Neuronal stem cell (in vitro differentiated cells): ENCODE measurements around the gene TOGARAM2.

Experiments
- DNase-seq: peaks from one replicate; pipeline ENCODE4 v3.0.0-alpha.2; 2013; ENCODE audit warnings: low spot score
- H2AFZ ChIP-seq: one replicate; pipeline ENCODE4 v1.6.1; 2013; ENCODE audit warnings: mild to moderate bottlenecking, low read length, inconsistent platforms
- H2AK5ac ChIP-seq: 2 replicates; pipeline ENCODE4 v1.6.1; 2013; ENCODE audit warnings: low read depth, mild to moderate bottlenecking, inconsistent platforms, low read length, moderate library complexity, mixed read lengths
- H2BK120ac ChIP-seq: 2 replicates; pipeline ENCODE4 v1.6.1; 2013; ENCODE audit warnings: low read depth, mild to moderate bottlenecking, inconsistent platforms, low read length, moderate library complexity, mixed read lengths
- H2BK12ac ChIP-seq: one replicate; pipeline ENCODE4 v1.6.1; 2013; ENCODE audit warnings: low read length, inconsistent platforms
- H2BK15ac ChIP-seq: 2 replicates; pipeline ENCODE4 v1.6.1; 2013; ENCODE audit warnings: mild to moderate bottlenecking, low read length, inconsistent platforms, mixed read lengths
- H2BK5ac ChIP-seq: one replicate; pipeline ENCODE4 v1.6.1; 2013; ENCODE audit warnings: inconsistent platforms, mild to moderate bottlenecking, low read length, moderate library complexity
- H3K14ac ChIP-seq: one replicate; pipeline ENCODE4 v1.6.1; 2013; ENCODE audit warnings: low read length, inconsistent platforms
- H3K18ac ChIP-seq: 2 replicates; pipeline ENCODE4 v1.6.1; 2013; ENCODE audit warnings: low read length, inconsistent platforms
- H3K23ac ChIP-seq: 2 replicates; pipeline ENCODE4 v1.6.1; 2013; ENCODE audit warnings: low read depth, mild to moderate bottlenecking, mixed read lengths, low read length, inconsistent platforms; ENCODE audit not compliant: poor library complexity
- H3K27ac ChIP-seq: replicated peaks from 3 replicates; pipeline ENCODE4 v1.5.1; 2013; ENCODE audit warnings: low read length, inconsistent platforms
- H3K27me3 ChIP-seq, 3 experiments: 2 replicates each; pipeline ENCODE4 v1.6.1; 2013; ENCODE audit warnings: low read length in 3 of 3, mild to moderate bottlenecking in 2 of 3, inconsistent platforms in 1 of 3, low read depth in 1 of 3, mixed read lengths in 1 of 3, moderate library complexity in 1 of 3; ENCODE audit not compliant: control insufficient read depth in 3 of 3, insufficient read depth in 3 of 3
- H3K36me3 ChIP-seq, 2 donors: replicated peaks in 1 of 2; 2 replicates each; pipeline ENCODE4 v1.6.1; 2013; ENCODE audit warnings: low read length in 2 of 2; ENCODE audit not compliant: control insufficient read depth in 2 of 2, insufficient read depth in 2 of 2
- H3K4ac ChIP-seq: 2 replicates; pipeline ENCODE4 v1.6.1; 2013; ENCODE audit warnings: inconsistent platforms, mild to moderate bottlenecking, low read length, moderate library complexity
- H3K4me1 ChIP-seq, 2 donors: 1 replicate in 1 of 2; 2 replicates in 1 of 2; pipeline ENCODE4 v1.6.1; 2013; ENCODE audit warnings: low read length in 2 of 2, low read depth in 1 of 2; ENCODE audit not compliant: control insufficient read depth in 2 of 2, insufficient read depth in 1 of 2
- H3K4me2 ChIP-seq: one replicate; pipeline ENCODE4 v1.6.1; 2013; ENCODE audit warnings: mild to moderate bottlenecking, low read length, inconsistent platforms; ENCODE audit not compliant: insufficient read depth, poor library complexity, severe bottlenecking
- H3K4me3 ChIP-seq, 2 donors: 2 replicates each; pipeline ENCODE4 v1.5.1; 2013; ENCODE audit warnings: low read length in 2 of 2, mild to moderate bottlenecking in 2 of 2, inconsistent platforms in 1 of 2, moderate library complexity in 1 of 2
- H3K79me1 ChIP-seq: one replicate; pipeline ENCODE4 v1.6.1; 2013; ENCODE audit warnings: low read depth, mild to moderate bottlenecking, inconsistent platforms, low read length, moderate library complexity
- H3K9ac ChIP-seq: one replicate; pipeline ENCODE4 v1.6.1; 2013; ENCODE audit warnings: mild to moderate bottlenecking, low read depth, low read length, inconsistent platforms; ENCODE audit not compliant: poor library complexity
- H3K9me3 ChIP-seq, 2 donors: replicated peaks in 1 of 2; 2 replicates each; pipeline versions ENCODE3 to v1.6.1; 2013; ENCODE audit warnings: low read length in 2 of 2, mild to moderate bottlenecking in 2 of 2, inconsistent platforms in 1 of 2, low read depth in 1 of 2, mixed read lengths in 1 of 2, moderate library complexity in 1 of 2; ENCODE audit not compliant: control insufficient read depth in 2 of 2, insufficient read depth in 1 of 2
- H4K8ac ChIP-seq: one replicate; pipeline ENCODE4 v1.6.1; 2013; ENCODE audit warnings: low read depth, mild to moderate bottlenecking, inconsistent platforms, low read length, moderate library complexity
- H4K91ac ChIP-seq: one replicate; pipeline ENCODE4 v1.6.1; 2013; ENCODE audit warnings: low read length, low read depth, mild to moderate bottlenecking, inconsistent platforms; ENCODE audit not compliant: poor library complexity
- WGBS, 2 donors: extraction: QIAGEN DNeasy Blood & Tissue Kit; methylation state at CpG; one replicate each; pipeline ENCODE4 v1.1.7; 2013; ENCODE audit warnings: missing lambda C conversion rate in 2 of 2, mixed read lengths in 1 of 2; ENCODE audit not compliant: insufficient read length in 2 of 2, insufficient replicate concordance in 1 of 2; ENCODE audit errors: extremely low coverage in 2 of 2; 5-methylcytosine and 5-hydroxymethylcytosine counted together

Gene TOGARAM2

GRCh38 chr2:29009270-29009669 lies 28.2 kb downstream of the TOGARAM2 start:
- Histone ChIP-seq H3K27me3 (peaks cover 0 to 24% (median 0%) of the 10 kb centered on the region in 3 experiments), H3K27ac (no peak overlapping the region), H2BK12ac (no peak overlapping the region), H2AFZ (no peak overlapping the region), H3K4me1 (peaks cover 17 to 22% of the 10 kb centered on the region in 2 donors), H3K4me2 (no peak overlapping the region), H3K9ac (no peak overlapping the region), H3K4me3 (no peak overlapping the region), H3K36me3 (no peaks in the 10 kb centered on the region), H3K9me3 (peaks cover 0 to 9% of the 10 kb centered on the region in 2 donors), H4K91ac (no peak overlapping the region), H3K14ac (no peak overlapping the region), H3K23ac (no peak overlapping the region), H4K8ac (no peak overlapping the region), H3K18ac (peak overlapping the region; percentile 71), H2BK5ac (peak overlapping the region; percentile 25), H3K4ac (no peak overlapping the region), H3K79me1 (no peaks in the 10 kb centered on the region), H2BK15ac (peak overlapping the region; percentile 86), H2BK120ac (no peak overlapping the region), H2AK5ac (peak overlapping the region; percentile 18)
- no CpG with 5 or more reads among the region's 9 CpGs for WGBS, 2 donors
- no peak for DNase-seq

GRCh38 chr2:29009711-29010677 lies 28.9 kb downstream of the TOGARAM2 start:
- no peaks in the 10 kb centered on the region for H3K36me3 ChIP-seq
- peak overlapping the region; percentile 90 for H3K18ac ChIP-seq
- WGBS, 2 donors = no CpG with 5 or more reads among the region's 26 CpGs
- peak overlapping the region in 1 of 2 donors; percentile 32 for H3K4me3 ChIP-seq
- H2BK12ac ChIP-seq = no peak overlapping the region
- H3K4me1 ChIP-seq = peaks cover 17 to 22% of the 10 kb centered on the region in 2 donors
- peak overlapping the region; percentile 87 for H2AK5ac ChIP-seq
- peaks cover 0 to 30% (median 0%) of the 10 kb centered on the region in 3 experiments for H3K27me3 ChIP-seq
- H3K4ac ChIP-seq = no peak overlapping the region
- H2AFZ ChIP-seq = no peak overlapping the region
- peak overlapping the region; percentile 30 for H3K9ac ChIP-seq
- H2BK120ac ChIP-seq = peak overlapping the region; percentile 8
- H3K27ac ChIP-seq = no peak overlapping the region
- H2BK5ac ChIP-seq = peak overlapping the region; percentile 25
- H2BK15ac ChIP-seq = peak overlapping the region; percentile 86
- H4K91ac ChIP-seq = no peak overlapping the region
- DNase-seq = no peak
- H3K79me1 ChIP-seq = no peaks in the 10 kb centered on the region
- H3K9me3 ChIP-seq = peaks cover 0 to 5% of the 10 kb centered on the region in 2 donors
- H3K14ac ChIP-seq = peak overlapping the region; percentile 26
- no peak overlapping the region for H3K4me2 ChIP-seq
- peak overlapping the region; percentile 18 for H3K23ac ChIP-seq
- H4K8ac ChIP-seq = no peak overlapping the region

- Histone ChIP-seq H3K4me1 (peaks cover 17 to 22% of the 10 kb centered on the region in 2 donors), H3K4me3 (no peak overlapping the region), H3K23ac (peak overlapping the region; percentile 53), H4K91ac (no peak overlapping the region), H3K9ac (no peak overlapping the region), H2AK5ac (peak overlapping the region; percentile 34), H3K4me2 (no peak overlapping the region), H2BK15ac (no peak overlapping the region), H3K4ac (no peak overlapping the region), H3K9me3 (peaks cover 0 to 3% of the 10 kb centered on the region in 2 donors), H2BK5ac (peak overlapping the region; percentile 45), H4K8ac (no peak overlapping the region), H2BK12ac (no peak overlapping the region), H3K14ac (no peak overlapping the region), H2AFZ (peak overlapping the region; percentile 48), H3K27me3 (peaks cover 0 to 30% (median 0%) of the 10 kb centered on the region in 3 experiments), H3K18ac (peak overlapping the region; percentile 20), H3K27ac (no peak overlapping the region), H2BK120ac (peak overlapping the region; percentile 48), H3K79me1 (no peaks in the 10 kb centered on the region), H3K36me3 (no peaks in the 10 kb centered on the region)
- DNase-seq = no peak
- WGBS, 2 donors = no CpG with 5 or more reads among the region's 7 CpGs
These were observed 29.8 kb downstream of the TOGARAM2 start for GRCh38 chr2:29010946-29011345.

- peaks cover 0 to 30% (median 0%) of the 10 kb centered on the region in 3 experiments for H3K27me3 ChIP-seq
- no peaks in the 10 kb centered on the region for H3K9me3 ChIP-seq
- H2AFZ ChIP-seq = peak overlapping the region; percentile 48
- no peak for DNase-seq
- H3K27ac ChIP-seq = no peak overlapping the region
- WGBS, 2 donors = no CpG with 5 or more reads among the region's 19 CpGs
- H4K91ac ChIP-seq = no peak overlapping the region
- H3K14ac ChIP-seq = no peak overlapping the region
- H2AK5ac ChIP-seq = peak overlapping the region; percentile 70
- H2BK15ac ChIP-seq = no peak overlapping the region
- H3K4me1 ChIP-seq = peaks cover 17 to 22% of the 10 kb centered on the region in 2 donors
- H2BK120ac ChIP-seq = peak overlapping the region; percentile 48
- no peaks in the 10 kb centered on the region for H3K36me3 ChIP-seq
- no peaks in the 10 kb centered on the region for H3K79me1 ChIP-seq
- H3K4me3 ChIP-seq = no peak overlapping the region
- H4K8ac ChIP-seq = no peak overlapping the region
- no peak overlapping the region for H2BK12ac ChIP-seq
- no peak overlapping the region for H3K4me2 ChIP-seq
- no peak overlapping the region for H3K4ac ChIP-seq
- H3K9ac ChIP-seq = peak overlapping the region; percentile 36
- peak overlapping the region; percentile 45 for H2BK5ac ChIP-seq
- H3K23ac ChIP-seq = peak overlapping the region; percentile 53
- peak overlapping the region; percentile 68 for H3K18ac ChIP-seq
These were observed 30.4 kb downstream of the TOGARAM2 start for GRCh38 chr2:29011418-29012060.
